ENCODE data around the gene NFATC1. TPM values are rescaled to one million over a fixed set of nuclear protein-coding genes. Genes with fewer than 3 reads are reported as not detected.

The NFATC1 gene
- total RNA-seq, 1 experiment from 2014 or later, result 4.9 TPM

GRCh38 chr18:79552140-79552631, 156.5 kb downstream of the NFATC1 start:
- in situ Hi-C loops (cut with HindIII; ENCODE audit: low pct_unique_long_range_greater_than_20kb, low sequenced_read_pairs), result no loop called here
- DNase-seq (ENCODE audit: low read depth, low spot score), result no peak

- in situ Hi-C loops (cut with HindIII; ENCODE audit: low pct_unique_long_range_greater_than_20kb, low sequenced_read_pairs), result no loop called here
- no peak for DNase-seq (ENCODE audit: low read depth, low spot score)
Observed at GRCh38 chr18:79552696-79553095, 157.0 kb downstream of the NFATC1 start.

- DNase-seq (ENCODE audit: low read depth, low spot score), result no peak
- in situ Hi-C loops (cut with HindIII; ENCODE audit: low pct_unique_long_range_greater_than_20kb, low sequenced_read_pairs), result no loop called here
Observed at GRCh38 chr18:79553154-79553553, 157.4 kb downstream of the NFATC1 start.

- DNase-seq (ENCODE audit: low read depth, low spot score), result no peak
- in situ Hi-C loops (cut with HindIII; ENCODE audit: low pct_unique_long_range_greater_than_20kb, low sequenced_read_pairs), result no loop called here
Observed at GRCh38 chr18:79553696-79554095, 158.0 kb downstream of the NFATC1 start.

- no peak for DNase-seq (ENCODE audit: low read depth, low spot score)
- in situ Hi-C loops (cut with HindIII; ENCODE audit: low pct_unique_long_range_greater_than_20kb, low sequenced_read_pairs), result no loop called here
Observed at GRCh38 chr18:79554321-79554720, 158.6 kb downstream of the NFATC1 start.

GRCh38 chr18:79554945-79555645, 159.4 kb downstream of the NFATC1 start:
- DNase-seq (ENCODE audit: low read depth, low spot score), result no peak
- in situ Hi-C loops (cut with HindIII; ENCODE audit: low pct_unique_long_range_greater_than_20kb, low sequenced_read_pairs), result no loop called here

GRCh38 chr18:79555885-79556284, 160.2 kb downstream of the NFATC1 start:
- no peak for DNase-seq (ENCODE audit: low read depth, low spot score)
- in situ Hi-C loops (cut with HindIII; ENCODE audit: low pct_unique_long_range_greater_than_20kb, low sequenced_read_pairs), result no loop called here

GRCh38 chr18:79556829-79557585, 161.3 kb downstream of the NFATC1 start:
- in situ Hi-C loops (cut with HindIII; ENCODE audit: low pct_unique_long_range_greater_than_20kb, low sequenced_read_pairs), result no loop called here

GRCh38 chr18:79558196-79558932, 162.6 kb downstream of the NFATC1 start:
- in situ Hi-C loops (cut with HindIII; ENCODE audit: low pct_unique_long_range_greater_than_20kb, low sequenced_read_pairs), result no loop called here
- no peak for DNase-seq (ENCODE audit: low read depth, low spot score)

More at GRCh38 chr18:79556829-79557585, 161.3 kb downstream of the NFATC1 start:
- DNase-seq (ENCODE audit: low read depth, low spot score), result no peak

- in situ Hi-C loops (cut with HindIII; ENCODE audit: low pct_unique_long_range_greater_than_20kb, low sequenced_read_pairs), result no loop called here
- DNase-seq (ENCODE audit: low read depth, low spot score), result no peak
Observed at GRCh38 chr18:79558933-79559416, 163.2 kb downstream of the NFATC1 start.

- in situ Hi-C loops (cut with HindIII; ENCODE audit: low pct_unique_long_range_greater_than_20kb, low sequenced_read_pairs), result no loop called here
- DNase-seq (ENCODE audit: low read depth, low spot score), result no peak
Observed at GRCh38 chr18:79559436-79559835, 163.7 kb downstream of the NFATC1 start.

- in situ Hi-C loops (cut with HindIII; ENCODE audit: low pct_unique_long_range_greater_than_20kb, low sequenced_read_pairs), result no loop called here
- no peak for DNase-seq (ENCODE audit: low read depth, low spot score)
Observed at GRCh38 chr18:79560042-79560860, 164.5 kb downstream of the NFATC1 start.

- no peak for DNase-seq (ENCODE audit: low read depth, low spot score)
- in situ Hi-C loops (cut with HindIII; ENCODE audit: low pct_unique_long_range_greater_than_20kb, low sequenced_read_pairs), result no loop called here
Observed at GRCh38 chr18:79560861-79561210, 165.1 kb downstream of the NFATC1 start.

GRCh38 chr18:79563949-79564348, 168.2 kb downstream of the NFATC1 start:
- in situ Hi-C loops (cut with HindIII; ENCODE audit: low pct_unique_long_range_greater_than_20kb, low sequenced_read_pairs), result no loop called here
- no peak for DNase-seq (ENCODE audit: low read depth, low spot score)

- in situ Hi-C loops (cut with HindIII; ENCODE audit: low pct_unique_long_range_greater_than_20kb, low sequenced_read_pairs), result no loop called here
- DNase-seq (ENCODE audit: low read depth, low spot score), result no peak
Observed at GRCh38 chr18:79564441-79564840, 168.7 kb downstream of the NFATC1 start.

GRCh38 chr18:79566771-79567431, 171.2 kb downstream of the NFATC1 start:
- no peak for DNase-seq (ENCODE audit: low read depth, low spot score)
- in situ Hi-C loops (cut with HindIII; ENCODE audit: low pct_unique_long_range_greater_than_20kb, low sequenced_read_pairs), result no loop called here

All from SK-MEL-5 (cell line).